GM12878 (cell line): ENCODE measurements around the gene DAZ1. TPM values are rescaled to one million over a fixed set of nuclear protein-coding genes. Genes with fewer than 3 reads are reported as not detected.
"Not testable (repeated sequence)": the region's sequence is repeated elsewhere in the genome, so short reads cannot be mapped to it uniquely, and the experiment has no call there.

Source experiments
- ATAC-seq: fragments of 200-7000 bp; cut with Tn5 transposase; 3 replicates; pipeline ENCODE4 v1.9.1; 2020; ENCODE audit warnings: mild to moderate bottlenecking, moderate library complexity
- BruUV-seq: library from RNA; stranded (reverse); fragments of 400-500 nt; replicated peaks from 2 replicates; lab custom pipeline; 2021; lab: Mats Ljungman, UMichigan
- CTCF ChIA-PET: fragments of 300-600 bp; sonication (Branson Sonifier 250); formaldehyde crosslinking; extraction: SDS; loops from one replicate; lab custom pipeline; 2021; ENCODE audit warnings: inconsistent platforms; lab: Yijun Ruan, JAX
- POLR2A ChIA-PET: fragments of 350-600 bp; formaldehyde crosslinking; extraction: SDS; loops from one replicate; lab custom pipeline; 2021; ENCODE audit warnings: inconsistent platforms; lab: Charles Lee
- RAD21 ChIA-PET: fragments of 300-600 bp; sonication (Branson Sonifier 250); formaldehyde crosslinking; loops from one replicate; lab custom pipeline; 2023; ENCODE audit warnings: antibody characterized with exemption; ENCODE audit not compliant: unreplicated experiment; lab: Charles Lee
- SMC1A ChIA-PET: fragments of 300-600 bp; sonication (Branson Sonifier 250); formaldehyde crosslinking; loops from one replicate; lab custom pipeline; 2023; ENCODE audit not compliant: unreplicated experiment, uncharacterized antibody; lab: Charles Lee
- DNase-seq: peaks from one replicate; pipeline ENCODE4 v3.0.0-alpha.2; 2011; ENCODE audit warnings: low read depth, low spot score
- FAIRE-seq: peaks from 3 replicates; lab custom pipeline; 2011; peaks lifted over from hg19 to GRCh38; lab: Jason Lieb, UNC
- H2AFZ ChIP-seq: 2 replicates; pipeline ENCODE4 v1.6.0; 2011; ENCODE audit warnings: low read depth, low read length, control low read depth; ENCODE audit not compliant: control insufficient read depth
- H3K27ac ChIP-seq: 2 replicates; pipeline ENCODE4 v1.5.1; 2011; ENCODE audit warnings: control low read depth; ENCODE audit not compliant: control insufficient read depth, insufficient read depth
- H3K27me3 ChIP-seq, 2 experiments: replicated peaks in 1 of 2; 2 replicates each; pipeline versions ENCODE4 v1.6.0 to v1.6.1; 2011; ENCODE audit warnings: low read length in 1 of 2; ENCODE audit not compliant: control insufficient read depth in 2 of 2, insufficient read depth in 2 of 2
- H3K36me3 ChIP-seq, 2 experiments: 2 replicates each; pipeline ENCODE4 v1.5.1; 2011; ENCODE audit warnings: low read length in 1 of 2; ENCODE audit not compliant: control insufficient read depth in 2 of 2, insufficient read depth in 2 of 2
- H3K4me1 ChIP-seq: 2 replicates; pipeline ENCODE4 v1.6.1; 2011; ENCODE audit warnings: mild to moderate bottlenecking, low read length, moderate library complexity, mixed read lengths; ENCODE audit not compliant: control insufficient read depth, insufficient read depth
- H3K4me2 ChIP-seq: 2 replicates; pipeline ENCODE4 v1.6.0; 2011; ENCODE audit warnings: control low read depth; ENCODE audit not compliant: control insufficient read depth, insufficient read depth
- H3K4me3 ChIP-seq: fragments of 200-600 bp; sonication (generic); 2 replicates; pipeline ENCODE4 v1.5.1; 2016
- H3K79me2 ChIP-seq: 2 replicates; pipeline ENCODE4 v1.6.0; 2011; ENCODE audit warnings: low read length; ENCODE audit not compliant: control insufficient read depth, insufficient read depth
- H3K9ac ChIP-seq: 2 replicates; pipeline ENCODE4 v1.8.0; 2011; ENCODE audit warnings: low read length, control low read depth, mixed read lengths; ENCODE audit not compliant: control insufficient read depth, insufficient read depth
- H3K9me3 ChIP-seq: replicated peaks from 3 replicates; pipeline ENCODE4 v1.5.1; 2011; ENCODE audit warnings: mild to moderate bottlenecking, low read length; ENCODE audit not compliant: control insufficient read depth, insufficient read depth
- H4K20me1 ChIP-seq: 2 replicates; pipeline ENCODE4 v1.6.0; 2011; ENCODE audit not compliant: control insufficient read depth, insufficient read depth
- WGBS: methylation state at CpG from one replicate; pipeline ENCODE4 v1.1.6; 2016; ENCODE audit warnings: low lambda C conversion rate; ENCODE audit not compliant: insufficient replicate concordance, insufficient coverage; ENCODE audit errors: missing lambda C conversion rate; 5-methylcytosine and 5-hydroxymethylcytosine counted together
- in situ Hi-C: fragments of 300-500 bp; cut with MboI; formaldehyde crosslinking; loops from 9 replicates; pipeline ENCODE4 v1.14.3; 2018; ENCODE audit warnings: mixed read lengths
- intact Hi-C: fragments of 100-400 bp; cut with micrococcal nuclease; formaldehyde crosslinking; loops from one replicate; pipeline ENCODE4 v1.14.2; 2022; ENCODE audit not compliant: unreplicated experiment
- polyA plus RNA-seq, 11 experiments: library from polyadenylated mRNA; depleted of rRNA in 4 of 11; unstranded in 6 of 11; stranded (reverse) in 5 of 11; fragments of >200 nt; fragmentation: Nextera tagmentation in 4 of 11; fragmentation: Illumina TruSeq in 1 of 11; extraction: Ambion mirVana in 4 of 11; extraction: Trizol in 1 of 11; gene quantifications; 1 replicate in 1 of 11; 2 replicates in 10 of 11; pipeline versions ENCODE4 v1.2.1 to v1.2.3, GENCODE V29; 2011 to 2016; ENCODE audit warnings: inconsistent platforms in 2 of 11, missing spikeins in 2 of 11, low read depth in 1 of 11
- total RNA-seq, 4 experiments: library from RNA; depleted of rRNA in 3 of 4; stranded (reverse); fragments of >200 nt in 3 of 4; fragmentation: Illumina TruSeq in 1 of 4; extraction: Trizol in 1 of 4; gene quantifications; 2 replicates each; pipeline versions ENCODE4 v1.2.1 to v1.2.3, GENCODE V29; 2013 to 2021

Gene DAZ1
- total and polyA plus RNA-seq, 10 of the 15 experiments (the other 5 are each of a cell fraction or from before 2014, with no cell fraction given): not detected

DNA sequence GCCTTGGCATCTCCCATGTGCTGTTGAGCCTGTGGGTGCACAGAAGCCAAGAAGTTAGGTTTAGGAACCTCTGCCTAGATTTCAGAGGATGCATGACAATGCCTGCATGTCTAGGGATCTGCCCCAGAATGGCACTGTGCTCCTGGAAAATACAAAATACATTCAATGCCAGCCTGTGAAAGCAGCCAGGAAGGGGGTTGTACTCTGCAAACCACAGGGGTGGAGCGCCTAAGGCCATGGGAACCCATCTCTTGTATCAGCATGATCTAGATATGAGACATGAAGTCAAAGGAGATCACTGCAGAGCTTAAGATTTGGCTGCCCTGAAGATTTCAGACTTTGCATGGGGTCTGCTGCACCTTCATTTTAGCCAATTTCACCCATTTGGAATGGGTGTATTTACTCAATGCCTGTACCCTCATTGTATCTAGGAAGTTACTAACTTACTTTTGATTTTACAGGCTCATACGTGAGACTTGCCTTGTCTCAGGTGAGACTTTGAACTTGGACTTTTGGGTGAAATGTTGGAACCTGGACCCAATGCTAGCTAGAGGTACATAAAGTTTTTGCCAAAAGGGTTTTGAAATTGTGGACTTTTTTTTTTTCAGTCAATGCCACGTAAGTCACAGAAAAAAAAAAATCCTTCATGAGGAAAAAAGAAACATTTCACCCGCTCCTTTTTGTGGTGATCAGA lies 11.1 kb upstream of the DAZ1 start:
- in situ Hi-C loops, SMC1A ChIA-PET, H3K27me3 ChIP-seq, BruUV-seq, H3K27ac ChIP-seq, H3K9ac ChIP-seq, H2AFZ ChIP-seq, intact Hi-C loops, H3K79me2 ChIP-seq, H4K20me1 ChIP-seq, RAD21 ChIA-PET, ATAC-seq, H3K4me2 ChIP-seq, FAIRE-seq, H3K4me1 ChIP-seq, CTCF ChIA-PET, H3K4me3 ChIP-seq, H3K9me3 ChIP-seq, H3K36me3 ChIP-seq, DNase-seq, POLR2A ChIA-PET: not testable (repeated sequence)
- WGBS: no CpG with 5 or more reads among the region's 4 CpGs

DNA sequence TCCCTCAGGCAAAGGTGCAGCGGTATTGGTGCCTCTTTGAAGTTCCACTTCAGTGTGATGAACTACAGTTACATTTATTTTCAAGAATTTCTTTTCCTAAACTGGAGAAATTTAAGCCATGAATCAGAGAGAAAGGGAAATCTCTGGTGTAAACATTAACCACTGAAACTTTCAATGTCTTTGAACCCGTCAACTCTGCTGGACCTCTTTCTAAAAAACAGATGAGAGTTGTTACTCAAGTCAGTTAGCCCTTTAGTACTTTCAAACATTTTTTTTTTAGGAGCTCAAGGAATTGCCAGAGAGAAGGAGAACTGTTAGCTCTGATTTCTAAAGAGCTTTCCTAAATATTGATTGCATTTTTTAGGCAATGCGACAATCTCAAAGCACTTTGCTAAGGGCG lies 8.6 kb upstream of the DAZ1 start:
- H3K27ac ChIP-seq, BruUV-seq, POLR2A ChIA-PET, RAD21 ChIA-PET, FAIRE-seq, in situ Hi-C loops, H2AFZ ChIP-seq, H4K20me1 ChIP-seq, H3K36me3 ChIP-seq, H3K9me3 ChIP-seq, H3K27me3 ChIP-seq, SMC1A ChIA-PET, H3K79me2 ChIP-seq, H3K4me2 ChIP-seq, H3K4me1 ChIP-seq, CTCF ChIA-PET, DNase-seq, intact Hi-C loops, ATAC-seq, H3K4me3 ChIP-seq, H3K9ac ChIP-seq: not testable (repeated sequence)
- WGBS: no CpG with 5 or more reads among the region's 4 CpGs

Other genes with a start within 250 kb of the DAZ1 start
- gene BPY2, start 214.7 kb downstream of the DAZ1 start, total RNA-seq (2014; rRNA removed): not detected in 2 replicates
- not detected in 2 replicates for gene BPY2, start 214.7 kb downstream of the DAZ1 start, total RNA-seq (2014; rRNA removed; fragmentation: Illumina TruSeq; extraction: Trizol)
- gene BPY2, start 214.7 kb downstream of the DAZ1 start, total RNA-seq (2021): not detected in 2 replicates
- gene BPY2, start 214.7 kb downstream of the DAZ1 start, polyA plus RNA-seq (2011; rRNA removed): not detected in 2 replicates
- not detected in 2 replicates for gene BPY2, start 214.7 kb downstream of the DAZ1 start, polyA plus RNA-seq (2014; fragmentation: Illumina TruSeq; extraction: Trizol)
- not detected for gene BPY2, start 214.7 kb downstream of the DAZ1 start, polyA plus RNA-seq (2014; fragmentation: Nextera tagmentation; extraction: Ambion mirVana)
- gene BPY2, start 214.7 kb downstream of the DAZ1 start, polyA plus RNA-seq (2014; rRNA removed): not detected in 2 replicates
- not detected for gene BPY2, start 214.7 kb downstream of the DAZ1 start, polyA plus RNA-seq (2016; fragmentation: Nextera tagmentation; extraction: Ambion mirVana)
- not detected in 2 replicates for gene DAZ2, start 20.5 kb upstream of the DAZ1 start, total RNA-seq (2014; rRNA removed)
- not detected in 2 replicates for gene DAZ2, start 20.5 kb upstream of the DAZ1 start, total RNA-seq (2014; rRNA removed; fragmentation: Illumina TruSeq; extraction: Trizol)
- gene DAZ2, start 20.5 kb upstream of the DAZ1 start, total RNA-seq (2021): not detected in 2 replicates
- not detected in 2 replicates for gene DAZ2, start 20.5 kb upstream of the DAZ1 start, polyA plus RNA-seq (2011; rRNA removed)
- gene DAZ2, start 20.5 kb upstream of the DAZ1 start, polyA plus RNA-seq (2014; fragmentation: Illumina TruSeq; extraction: Trizol): not detected in 2 replicates
- not detected for gene DAZ2, start 20.5 kb upstream of the DAZ1 start, polyA plus RNA-seq (2014; fragmentation: Nextera tagmentation; extraction: Ambion mirVana)
- gene DAZ2, start 20.5 kb upstream of the DAZ1 start, polyA plus RNA-seq (2014; rRNA removed): not detected in 2 replicates
- gene DAZ2, start 20.5 kb upstream of the DAZ1 start, polyA plus RNA-seq (2016; fragmentation: Nextera tagmentation; extraction: Ambion mirVana): not detected